DOHH2 (cell line): ENCODE measurements around the gene UMODL1.

Source experiments
- H3F3A ChIP-seq: fragments of 200-600 bp; sonication (generic), shearing (Covaris generic); 2 replicates; pipeline ENCODE4 v1.6.0; 2016; ENCODE audit warnings: antibody characterized with exemption, mild to moderate bottlenecking; ENCODE audit not compliant: control insufficient read depth, insufficient read depth
- H3K27ac ChIP-seq: fragments of 200-600 bp; sonication (generic); 2 replicates; pipeline ENCODE4 v1.5.1; 2014; ENCODE audit warnings: low read depth, mild to moderate bottlenecking, low read length, moderate library complexity
- H3K27me3 ChIP-seq: fragments of 200-600 bp; sonication (generic); 2 replicates; pipeline ENCODE4 v1.6.1; 2014; ENCODE audit warnings: mild to moderate bottlenecking, low read length, mixed read lengths; ENCODE audit not compliant: control insufficient read depth
- H3K36me3 ChIP-seq: fragments of 200-600 bp; sonication (generic); 2 replicates; pipeline ENCODE4 v1.6.1; 2014; ENCODE audit warnings: mild to moderate bottlenecking, low read length, moderate library complexity, mixed read lengths; ENCODE audit not compliant: control insufficient read depth
- H3K4me1 ChIP-seq: fragments of 200-600 bp; sonication (generic); 2 replicates; pipeline ENCODE4 v1.6.1; 2014; ENCODE audit warnings: mild to moderate bottlenecking, low read length, mixed read lengths; ENCODE audit not compliant: control insufficient read depth
- H3K4me2 ChIP-seq: fragments of 200-600 bp; sonication (generic); 2 replicates; pipeline ENCODE4 v1.6.0; 2014; ENCODE audit warnings: mild to moderate bottlenecking, low read length, moderate library complexity
- H3K4me3 ChIP-seq: fragments of 200-600 bp; sonication (generic); 2 replicates; pipeline ENCODE4 v1.5.1; 2014; ENCODE audit warnings: mild to moderate bottlenecking, low read length, mixed read lengths
- H3K79me2 ChIP-seq: fragments of 200-600 bp; sonication (generic); 2 replicates; pipeline ENCODE4 v1.6.1; 2014; ENCODE audit warnings: mild to moderate bottlenecking, low read length, mixed read lengths; ENCODE audit not compliant: control insufficient read depth
- H3K9me2 ChIP-seq: fragments of 200-600 bp; sonication (generic); replicated peaks from 2 replicates; pipeline ENCODE4 v1.6.1; 2014; ENCODE audit warnings: mild to moderate bottlenecking, low read length, mixed read lengths; ENCODE audit not compliant: control insufficient read depth
- H3K9me3 ChIP-seq: fragments of 200-600 bp; sonication (generic); 2 replicates; pipeline ENCODE4 v1.6.1; 2014; ENCODE audit warnings: antibody characterized with exemption, low read length, mixed read lengths; ENCODE audit not compliant: control insufficient read depth, insufficient read depth
- H4K20me1 ChIP-seq: fragments of 200-600 bp; sonication (generic); 2 replicates; pipeline ENCODE4 v1.6.0; 2014; ENCODE audit warnings: low read depth, mild to moderate bottlenecking, antibody characterized with exemption, low read length, moderate library complexity; ENCODE audit not compliant: control insufficient read depth, insufficient read depth
- EZH2phosphoT487 ChIP-seq: fragments of 200-600 bp; sonication (generic); IDR thresholded peaks from 2 replicates; pipeline ENCODE4 v1.6.1; 2017; ENCODE audit warnings: borderline replicate concordance, mild to moderate bottlenecking, antibody characterized with exemption, low read length, moderate library complexity, mixed read lengths
- TF ChIP-seq, protein P1 (sequence below): fragments of 200-600 bp; sonication (generic); IDR thresholded peaks from one replicate; pipeline ENCODE4 v1.5.1; 2014; ENCODE audit warnings: antibody characterized with exemption, mild to moderate bottlenecking, low read depth, low read length; ENCODE audit not compliant: poor library complexity, severe bottlenecking

Gene UMODL1

DNA sequence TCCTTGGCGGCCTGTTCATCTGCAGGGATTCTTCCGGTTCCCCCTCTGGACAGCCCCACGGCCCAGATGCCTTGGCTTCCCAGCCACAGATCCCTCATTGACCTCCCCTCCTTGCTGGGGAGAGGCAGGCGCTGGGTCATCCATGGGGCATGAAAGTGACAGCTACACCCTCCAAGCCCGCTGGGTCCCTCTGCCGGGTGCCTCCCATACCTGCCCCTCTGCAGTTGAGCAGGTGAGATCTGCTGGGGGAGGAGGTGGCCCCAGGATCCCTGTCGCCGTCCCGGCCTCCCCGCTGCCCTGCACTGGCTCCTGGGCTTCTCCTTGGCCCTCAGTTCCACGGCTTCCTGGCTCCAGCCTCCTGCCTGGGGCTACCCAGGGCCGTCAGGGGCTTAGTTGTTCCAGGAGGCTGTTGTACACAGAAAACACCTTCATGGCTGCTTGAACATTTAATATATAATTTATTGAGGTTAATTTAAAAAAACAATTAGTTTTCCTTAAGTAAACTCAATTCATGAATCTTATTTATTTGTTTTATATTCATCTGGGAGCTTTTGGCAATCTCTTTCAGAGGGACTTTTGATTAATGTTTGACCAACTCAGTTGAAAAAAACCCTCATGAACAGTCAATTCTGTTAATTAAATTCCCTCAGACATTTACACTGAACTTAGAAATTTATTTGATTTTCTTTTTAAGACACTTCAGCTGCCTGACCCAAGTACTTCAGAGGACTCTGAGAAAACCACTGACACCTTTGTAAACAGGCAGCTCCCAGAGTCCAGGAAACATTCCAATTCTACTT, 80.2 kb downstream of the UMODL1 start:
- Histone ChIP-seq H3F3A (no peaks in the 10 kb centered on the region), H3K9me2 (no peaks in the 10 kb centered on the region), H3K79me2 (no peaks in the 10 kb centered on the region), H3K27me3 (peaks cover 14% of the 10 kb centered on the region), H3K9me3 (no peaks in the 10 kb centered on the region), H3K4me3 (no peak overlapping the region), H3K36me3 (no peaks in the 10 kb centered on the region), H3K4me2 (no peak overlapping the region), H3K4me1 (no peaks in the 10 kb centered on the region), H3K27ac (no peak overlapping the region), H4K20me1 (no peaks in the 10 kb centered on the region)
- TF ChIP-seq EZH2phosphoT487, result no peak

DNA sequence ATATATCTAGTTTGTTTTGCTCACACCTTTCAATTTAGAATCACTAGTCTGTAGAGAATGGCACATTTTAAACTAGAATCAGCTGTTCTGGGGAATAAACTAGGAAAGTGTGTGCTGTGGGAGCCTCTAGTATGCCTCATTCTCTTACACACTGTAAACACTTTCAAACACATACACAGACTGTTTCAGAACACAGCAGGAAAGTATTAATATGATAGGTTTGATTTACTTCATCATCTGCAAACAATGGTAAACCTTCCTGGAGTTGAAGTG, 80.8 kb downstream of the UMODL1 start:
- no peak overlapping the region for H3K27ac ChIP-seq
- H3K27me3 ChIP-seq, result peaks cover 14% of the 10 kb centered on the region
- no peak overlapping the region for H3K4me3 ChIP-seq
- no peaks in the 10 kb centered on the region for H3F3A ChIP-seq
- H3K4me1 ChIP-seq, result no peaks in the 10 kb centered on the region
- H4K20me1 ChIP-seq, result no peaks in the 10 kb centered on the region
- H3K4me2 ChIP-seq, result no peak overlapping the region
- H3K9me2 ChIP-seq, result no peaks in the 10 kb centered on the region
- TF ChIP-seq EZH2phosphoT487, result no peak
- TF ChIP-seq, protein P1, sequence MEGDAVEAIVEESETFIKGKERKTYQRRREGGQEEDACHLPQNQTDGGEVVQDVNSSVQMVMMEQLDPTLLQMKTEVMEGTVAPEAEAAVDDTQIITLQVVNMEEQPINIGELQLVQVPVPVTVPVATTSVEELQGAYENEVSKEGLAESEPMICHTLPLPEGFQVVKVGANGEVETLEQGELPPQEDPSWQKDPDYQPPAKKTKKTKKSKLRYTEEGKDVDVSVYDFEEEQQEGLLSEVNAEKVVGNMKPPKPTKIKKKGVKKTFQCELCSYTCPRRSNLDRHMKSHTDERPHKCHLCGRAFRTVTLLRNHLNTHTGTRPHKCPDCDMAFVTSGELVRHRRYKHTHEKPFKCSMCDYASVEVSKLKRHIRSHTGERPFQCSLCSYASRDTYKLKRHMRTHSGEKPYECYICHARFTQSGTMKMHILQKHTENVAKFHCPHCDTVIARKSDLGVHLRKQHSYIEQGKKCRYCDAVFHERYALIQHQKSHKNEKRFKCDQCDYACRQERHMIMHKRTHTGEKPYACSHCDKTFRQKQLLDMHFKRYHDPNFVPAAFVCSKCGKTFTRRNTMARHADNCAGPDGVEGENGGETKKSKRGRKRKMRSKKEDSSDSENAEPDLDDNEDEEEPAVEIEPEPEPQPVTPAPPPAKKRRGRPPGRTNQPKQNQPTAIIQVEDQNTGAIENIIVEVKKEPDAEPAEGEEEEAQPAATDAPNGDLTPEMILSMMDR, result no peak
- no peaks in the 10 kb centered on the region for H3K36me3 ChIP-seq
- H3K79me2 ChIP-seq, result no peaks in the 10 kb centered on the region
- H3K9me3 ChIP-seq, result no peaks in the 10 kb centered on the region

DNA sequence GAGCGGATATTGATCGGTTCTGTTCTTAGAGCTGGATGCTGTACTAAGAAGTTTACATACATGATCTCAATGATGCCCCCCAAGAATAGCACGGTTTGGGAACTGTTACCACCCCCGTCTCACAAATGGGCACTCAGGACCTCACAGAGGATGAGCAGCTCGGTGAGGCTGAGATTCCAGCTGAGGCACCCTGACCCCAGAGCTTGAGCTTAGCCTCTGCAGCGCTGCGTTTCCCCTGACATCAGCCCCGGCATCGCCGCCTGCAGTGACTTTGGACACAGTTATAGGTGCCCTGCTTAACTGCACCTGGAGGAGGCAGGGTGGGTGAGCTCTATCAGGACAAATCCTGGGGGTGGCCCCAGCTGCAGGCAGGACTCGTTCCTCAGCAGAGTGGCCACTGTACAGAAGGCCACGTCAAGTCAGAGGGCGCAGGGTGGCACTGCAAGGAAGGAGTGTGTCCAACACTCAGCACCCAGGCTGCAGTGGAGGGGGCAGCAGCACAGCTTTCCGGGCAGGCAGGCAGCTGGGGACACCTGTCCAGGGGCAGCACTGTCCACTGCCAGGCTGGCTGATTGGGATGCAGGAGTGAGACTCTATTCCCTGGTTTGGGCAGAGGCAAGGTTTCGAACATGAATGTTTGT, 82.0 kb downstream of the UMODL1 start:
- no peak overlapping the region for H3K4me2 ChIP-seq
- TF ChIP-seq, protein P1, result no peak
- TF ChIP-seq EZH2phosphoT487, result no peak

DNA sequence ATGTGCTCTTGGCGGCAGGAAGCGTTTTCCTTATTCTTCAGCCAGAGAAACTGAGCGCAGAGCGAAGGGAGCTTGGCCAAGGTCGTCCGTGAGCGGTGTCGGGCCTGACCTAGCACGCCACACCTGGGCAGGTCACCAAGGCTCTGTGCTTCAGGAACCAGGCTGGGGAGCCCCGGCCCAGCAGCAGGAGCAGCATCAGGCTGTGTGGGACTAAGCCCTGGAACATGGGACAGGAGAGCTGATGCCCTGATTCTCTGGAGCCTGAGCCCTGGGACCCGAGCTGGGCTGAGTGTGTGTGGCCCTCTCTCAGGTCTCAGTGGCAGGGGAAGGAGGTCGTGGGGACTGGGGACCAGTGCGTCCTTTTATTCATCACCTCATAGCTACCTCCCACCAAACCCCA, 82.6 kb downstream of the UMODL1 start:
- Histone ChIP-seq H3F3A (no peaks in the 10 kb centered on the region), H3K4me3 (no peak overlapping the region), H3K9me2 (no peaks in the 10 kb centered on the region), H4K20me1 (no peaks in the 10 kb centered on the region), H3K4me2 (no peak overlapping the region), H3K27ac (no peak overlapping the region), H3K4me1 (no peaks in the 10 kb centered on the region), H3K36me3 (no peaks in the 10 kb centered on the region), H3K27me3 (peaks cover 17% of the 10 kb centered on the region), H3K79me2 (no peaks in the 10 kb centered on the region), H3K9me3 (no peaks in the 10 kb centered on the region)
- TF ChIP-seq, protein P1, result no peak
- TF ChIP-seq EZH2phosphoT487, result no peak

More for the DNA sequence above, 82.0 kb downstream of the UMODL1 start:
- H3K9me2 ChIP-seq, result no peaks in the 10 kb centered on the region
- H3F3A ChIP-seq, result no peaks in the 10 kb centered on the region
- H4K20me1 ChIP-seq, result no peaks in the 10 kb centered on the region
- no peak overlapping the region for H3K27ac ChIP-seq
- no peaks in the 10 kb centered on the region for H3K4me1 ChIP-seq
- H3K4me3 ChIP-seq, result no peak overlapping the region
- no peaks in the 10 kb centered on the region for H3K79me2 ChIP-seq
- H3K9me3 ChIP-seq, result no peaks in the 10 kb centered on the region
- H3K36me3 ChIP-seq, result no peaks in the 10 kb centered on the region
- peaks cover 17% of the 10 kb centered on the region for H3K27me3 ChIP-seq
